ENCODE data around the gene RELN.
"Not testable (repeated sequence)": the region's sequence is repeated elsewhere in the genome, so short reads cannot be mapped to it uniquely, and the experiment has no call there.

Gene RELN

GRCh38 chr7:103821092-103821491 lies 168.4 kb downstream of the RELN start:
- no peak for TF ChIP-seq ZFX (IDR thresholded peaks at IDR 0.05; ENCODE audit: borderline replicate concordance)
- TF ChIP-seq, protein P1, sequence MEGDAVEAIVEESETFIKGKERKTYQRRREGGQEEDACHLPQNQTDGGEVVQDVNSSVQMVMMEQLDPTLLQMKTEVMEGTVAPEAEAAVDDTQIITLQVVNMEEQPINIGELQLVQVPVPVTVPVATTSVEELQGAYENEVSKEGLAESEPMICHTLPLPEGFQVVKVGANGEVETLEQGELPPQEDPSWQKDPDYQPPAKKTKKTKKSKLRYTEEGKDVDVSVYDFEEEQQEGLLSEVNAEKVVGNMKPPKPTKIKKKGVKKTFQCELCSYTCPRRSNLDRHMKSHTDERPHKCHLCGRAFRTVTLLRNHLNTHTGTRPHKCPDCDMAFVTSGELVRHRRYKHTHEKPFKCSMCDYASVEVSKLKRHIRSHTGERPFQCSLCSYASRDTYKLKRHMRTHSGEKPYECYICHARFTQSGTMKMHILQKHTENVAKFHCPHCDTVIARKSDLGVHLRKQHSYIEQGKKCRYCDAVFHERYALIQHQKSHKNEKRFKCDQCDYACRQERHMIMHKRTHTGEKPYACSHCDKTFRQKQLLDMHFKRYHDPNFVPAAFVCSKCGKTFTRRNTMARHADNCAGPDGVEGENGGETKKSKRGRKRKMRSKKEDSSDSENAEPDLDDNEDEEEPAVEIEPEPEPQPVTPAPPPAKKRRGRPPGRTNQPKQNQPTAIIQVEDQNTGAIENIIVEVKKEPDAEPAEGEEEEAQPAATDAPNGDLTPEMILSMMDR (IDR thresholded peaks at IDR 0.05) = no peak
- H3K27ac ChIP-seq = no peak overlapping the region

DNA sequence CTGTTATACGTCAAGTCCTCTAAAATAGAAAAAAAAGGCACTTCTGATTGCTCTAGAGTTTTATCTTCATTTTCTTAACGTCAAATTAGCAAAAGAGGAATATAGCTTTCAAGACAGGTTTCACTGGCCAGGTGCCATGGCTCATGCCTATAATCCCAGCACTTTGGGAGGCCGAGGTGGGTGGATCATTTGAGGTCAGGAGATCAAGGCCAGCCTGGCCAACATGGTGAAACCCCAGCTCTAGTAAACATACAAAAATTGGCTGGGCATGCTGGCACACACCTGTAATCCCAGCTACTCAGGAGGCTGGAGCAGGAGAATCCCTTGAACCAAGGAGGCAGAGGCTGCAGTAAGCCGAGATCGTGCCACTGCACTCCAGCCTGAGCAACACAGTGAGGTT lies 173.5 kb downstream of the RELN start:
- not testable (repeated sequence) for H3K27ac ChIP-seq

DNA sequence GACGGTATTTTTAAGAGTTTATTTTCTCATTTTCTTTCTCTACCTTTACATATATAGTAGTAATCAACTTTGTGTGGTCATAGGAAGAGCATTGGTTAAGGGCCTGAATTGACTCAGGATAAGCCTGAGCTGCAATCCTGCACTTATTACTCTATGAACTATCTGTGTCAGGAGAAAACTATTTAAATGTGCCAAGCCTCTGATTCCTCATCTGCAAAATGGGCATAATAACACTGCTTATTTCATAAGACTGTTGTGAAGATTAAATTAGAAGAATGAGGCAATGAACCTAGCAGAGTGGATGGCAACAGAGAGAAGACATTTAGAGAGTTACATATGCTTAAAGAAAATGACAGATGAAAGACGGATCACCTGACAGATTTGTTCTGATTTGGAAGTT lies 175.5 kb downstream of the RELN start:
- H3K27ac ChIP-seq = no peak overlapping the region
- TF ChIP-seq ZFX (IDR thresholded peaks at IDR 0.05; ENCODE audit: borderline replicate concordance) = no peak
- TF ChIP-seq, protein P1 (IDR thresholded peaks at IDR 0.05) = no peak

DNA sequence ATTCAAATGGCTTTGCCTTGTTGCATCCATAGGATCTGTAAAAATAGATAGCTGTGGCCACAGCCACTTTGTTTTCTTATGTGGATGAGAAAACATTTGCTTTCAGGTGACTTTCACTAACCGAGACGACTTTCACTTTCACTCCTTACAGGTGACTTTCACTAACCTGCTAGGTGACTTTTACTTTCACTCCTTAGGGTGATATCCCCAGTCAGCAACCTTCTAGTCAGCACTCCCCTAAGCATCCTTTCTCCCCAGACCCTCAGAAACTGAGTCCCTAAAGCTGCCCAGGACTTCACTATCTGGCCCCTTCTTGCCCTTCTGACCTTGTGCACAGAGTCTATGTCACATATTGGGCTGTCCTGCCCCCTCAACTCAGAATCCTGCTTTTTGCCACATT lies 177.5 kb downstream of the RELN start:
- no peak overlapping the region for H3K27ac ChIP-seq
- TF ChIP-seq, protein P1 (IDR thresholded peaks at IDR 0.05) = no peak
- no peak for TF ChIP-seq ZFX (IDR thresholded peaks at IDR 0.05; ENCODE audit: borderline replicate concordance)

DNA sequence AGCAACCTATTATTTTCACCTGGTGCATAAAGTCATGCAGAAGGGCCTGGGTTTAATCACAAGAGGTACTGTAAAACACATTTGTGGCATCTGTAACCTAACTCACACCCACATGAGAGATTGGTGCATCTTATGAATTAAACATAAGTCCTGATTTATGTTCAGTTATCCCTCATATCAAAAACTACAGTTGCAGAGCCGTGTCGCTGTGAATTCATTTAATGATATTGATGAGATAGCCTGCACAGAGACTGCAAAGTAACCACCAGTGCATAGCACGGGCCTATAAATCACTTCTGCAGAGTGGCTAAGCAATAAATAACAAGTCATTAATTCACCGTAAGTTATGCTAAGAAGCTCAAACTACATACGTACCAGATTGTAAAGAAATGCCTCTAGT lies 178.2 kb downstream of the RELN start:
- no peak overlapping the region for H3K27ac ChIP-seq
- TF ChIP-seq, protein P1 (IDR thresholded peaks at IDR 0.05) = no peak
- TF ChIP-seq ZFX (IDR thresholded peaks at IDR 0.05; ENCODE audit: borderline replicate concordance) = no peak

DNA sequence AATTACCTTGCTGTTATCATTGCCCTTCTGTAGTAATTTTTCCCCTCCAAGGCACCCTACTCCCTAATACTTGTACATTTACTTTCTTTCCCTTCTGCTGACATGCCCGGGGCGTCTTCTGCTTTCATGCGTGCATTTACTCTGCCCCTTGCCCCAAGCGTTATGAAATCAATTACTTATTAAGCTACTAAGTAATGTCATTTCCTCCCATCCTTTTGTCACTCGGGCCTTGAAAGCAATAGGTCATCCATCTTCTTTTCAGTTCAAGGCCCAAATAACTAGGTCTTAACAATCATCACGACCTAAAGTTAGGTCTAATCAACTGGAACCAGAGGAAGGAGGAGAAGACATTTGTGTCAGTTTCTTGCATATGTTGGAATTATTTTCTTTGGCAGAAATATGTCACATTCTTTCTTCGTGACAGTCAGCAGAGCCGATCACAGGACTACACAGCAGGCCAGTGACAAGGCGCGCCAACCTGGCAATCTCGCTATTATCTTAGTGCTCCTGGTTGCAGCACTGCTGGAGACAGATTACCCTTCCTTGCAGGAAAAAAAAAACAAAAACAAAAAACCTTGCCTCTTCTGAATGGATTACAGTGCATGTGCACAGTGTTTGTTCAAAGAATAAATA lies 179.2 kb downstream of the RELN start:
- H3K27ac ChIP-seq = no peak overlapping the region

GRCh38 chr7:103809229-103809994 lies 180.0 kb downstream of the RELN start:
- TF ChIP-seq, protein P1 (IDR thresholded peaks at IDR 0.05) = no peak
- no peak for TF ChIP-seq ZFX (IDR thresholded peaks at IDR 0.05; ENCODE audit: borderline replicate concordance)
- H3K27ac ChIP-seq = no peak overlapping the region

More for the DNA sequence above, 179.2 kb downstream of the RELN start:
- TF ChIP-seq ZFX (IDR thresholded peaks at IDR 0.05; ENCODE audit: borderline replicate concordance) = no peak
- TF ChIP-seq, protein P1 (IDR thresholded peaks at IDR 0.05) = no peak

Data from 22Rv1 (cell line).